Tibial nerve (tissue), 4 donors: ENCODE results near the gene OGFR.

Source experiments
- CTCF ChIP-seq, 5 experiments: fragments of 200-600 bp in 3 of 5; fragments of 450-650 bp in 2 of 5; sonication (generic) in 3 of 5; IDR thresholded peaks; one replicate each; pipeline ENCODE4 v1.5.1; 2016 to 2019; ENCODE audit warnings: antibody characterized with exemption in 5 of 5, mild to moderate bottlenecking in 3 of 5, moderate library complexity in 2 of 5
- EP300 ChIP-seq, 2 donors: sonication (generic); formaldehyde crosslinking; IDR thresholded peaks; one replicate each; pipeline ENCODE4 v1.6.1; 2017; ENCODE audit warnings: antibody characterized with exemption in 2 of 2, mild to moderate bottlenecking in 1 of 2
- POLR2A ChIP-seq, 2 donors: fragments of 450-650 bp; IDR thresholded peaks; one replicate each; pipeline ENCODE4 v1.6.1; 2017; ENCODE audit warnings: antibody characterized with exemption in 2 of 2, mild to moderate bottlenecking in 2 of 2, moderate library complexity in 2 of 2

GRCh38 chr20:62778601-62779416, 25.8 kb upstream of the OGFR start:
- TF ChIP-seq POLR2A (IDR thresholded peaks at IDR 0.05) (no peak), CTCF (IDR thresholded peaks at IDR 0.05) (no peak), EP300 (IDR thresholded peaks at IDR 0.05) (no peak)
